Neural cell (in vitro differentiated cells): ENCODE data around the gene VASH1. TPM values are rescaled to one million over a fixed set of nuclear protein-coding genes. Genes with fewer than 3 reads are reported as not detected.

Experiments used
- H2AFZ ChIP-seq: fragments of 200-600, 300-800 bp; sonication (generic), shearing (Covaris generic); 2 replicates; pipeline ENCODE4 v1.6.0; 2014; ENCODE audit warnings: low read depth, mild to moderate bottlenecking, antibody characterized with exemption, low read length, moderate library complexity
- H3F3A ChIP-seq: fragments of 200-600 bp; shearing (Covaris generic); 2 replicates; pipeline ENCODE4 v1.6.1; 2016; ENCODE audit warnings: mild to moderate bottlenecking, moderate library complexity, mixed read lengths, antibody characterized with exemption, low read length; ENCODE audit not compliant: insufficient read depth, poor library complexity, severe bottlenecking
- H3K27ac ChIP-seq: fragments of 200-600, 300-800 bp; sonication (generic), shearing (Covaris generic); 2 replicates; pipeline ENCODE4 v1.5.1; 2014; ENCODE audit warnings: mild to moderate bottlenecking, low read length, moderate library complexity
- H3K27me3 ChIP-seq: fragments of 300-800, 200-600 bp; sonication (generic), shearing (Covaris generic); 2 replicates; pipeline ENCODE4 v1.6.0; 2014; ENCODE audit warnings: mild to moderate bottlenecking, low read depth, low read length, moderate library complexity; ENCODE audit not compliant: insufficient read depth
- H3K36me3 ChIP-seq: fragments of 300-800, 200-600 bp; sonication (generic), shearing (Covaris generic); 2 replicates; pipeline ENCODE4 v1.5.1; 2014; ENCODE audit warnings: mild to moderate bottlenecking, antibody characterized with exemption, low read length, moderate library complexity; ENCODE audit not compliant: insufficient read depth
- H3K4me2 ChIP-seq: fragments of 300-800, 200-600 bp; sonication (generic), shearing (Covaris generic); 2 replicates; pipeline ENCODE4 v1.6.0; 2014; ENCODE audit warnings: mild to moderate bottlenecking, low read length
- H3K4me3 ChIP-seq: fragments of 300-800, 200-600 bp; sonication (generic), shearing (Covaris generic); 2 replicates; pipeline ENCODE4 v1.5.1; 2014; ENCODE audit warnings: mild to moderate bottlenecking, low read length, moderate library complexity
- H3K79me2 ChIP-seq: fragments of 200-600 bp; shearing (Covaris generic); replicated peaks from 2 replicates; pipeline ENCODE4 v1.6.0; 2014; ENCODE audit warnings: mild to moderate bottlenecking, low read length, moderate library complexity; ENCODE audit not compliant: insufficient read depth
- H3K9ac ChIP-seq: fragments of 300-800, 200-600 bp; sonication (generic), shearing (Covaris generic); 2 replicates; pipeline ENCODE4 v1.6.1; 2016; ENCODE audit warnings: mild to moderate bottlenecking, low read length, mixed read lengths
- H3K9me2 ChIP-seq: fragments of 200-600 bp; shearing (Covaris generic); 2 replicates; pipeline ENCODE4 v1.6.1; 2016; ENCODE audit warnings: mild to moderate bottlenecking, low read length, mixed read lengths; ENCODE audit not compliant: insufficient read depth
- H3K9me3 ChIP-seq: fragments of 200-600, 300-800 bp; sonication (generic), shearing (Covaris generic); 2 replicates; pipeline ENCODE4 v1.6.1; 2016; ENCODE audit warnings: mild to moderate bottlenecking, mixed run types, low read length, moderate library complexity, mixed read lengths
- H4K20me1 ChIP-seq: fragments of 200-600 bp; shearing (Covaris generic); 2 replicates; pipeline ENCODE4 v1.6.1; 2016; ENCODE audit warnings: mild to moderate bottlenecking, mixed run types; ENCODE audit not compliant: insufficient read depth
- EP300 ChIP-seq: fragments of 450-650 bp; conservative IDR thresholded peaks from 2 replicates; pipeline ENCODE4 v1.6.1; 2014; ENCODE audit warnings: antibody characterized with exemption, mild to moderate bottlenecking, moderate library complexity; ENCODE audit not compliant: poor library complexity, severe bottlenecking
- SMC3 ChIP-seq: fragments of 450-650 bp; conservative IDR thresholded peaks from 2 replicates; pipeline ENCODE4 v1.6.1; 2014; ENCODE audit warnings: antibody characterized with exemption, mild to moderate bottlenecking, moderate library complexity; ENCODE audit not compliant: poor library complexity
- polyA plus RNA-seq: library from polyadenylated mRNA; depleted of rRNA; stranded (reverse); fragments of >200 nt; gene quantifications from 2 replicates; pipeline ENCODE4 v1.2.3, GENCODE V29; 2014

Gene VASH1
- polyA plus RNA-seq, 1 donor from 2014 or later: 26.8 TPM

- Histone ChIP-seq H2AFZ (no peak overlapping the region), H3K4me3 (no peak overlapping the region), H3K79me2 (no peaks in the 10 kb centered on the region), H3K27me3 (no peaks in the 10 kb centered on the region), H3K36me3 (no peaks in the 10 kb centered on the region), H3K9me3 (no peaks in the 10 kb centered on the region), H3K9me2 (no peaks in the 10 kb centered on the region), H3K9ac (no peak overlapping the region), H3F3A (no peaks in the 10 kb centered on the region), H3K4me2 (no peak overlapping the region), H4K20me1 (no peaks in the 10 kb centered on the region), H3K27ac (no peak overlapping the region)
- TF ChIP-seq SMC3 (no peak), EP300 (no peak)
Measured at GRCh38 chr14:76832503-76832988, 71.3 kb downstream of the VASH1 start.

Other genes starting within 250 kb of the VASH1 start
- gene ANGEL1, start 51.4 kb downstream of the VASH1 start, polyA plus RNA-seq: 18.4 and 19.2 TPM in 2 replicates
- not detected in 2 replicates for gene LRRC74A, start 64.9 kb downstream of the VASH1 start, polyA plus RNA-seq